Natural killer cell (primary cell): ENCODE measurements around the gene UPK1B. TPM values are rescaled to one million over a fixed set of nuclear protein-coding genes. Genes with fewer than 3 reads are reported as not detected.

Experiments used
- ATAC-seq, 3 donors: fragments of 150-1000 bp in 2 of 3; fragments of 200-7000 bp in 1 of 3; cut with Tn5 transposase; 1 replicate in 1 of 3; 2 replicates in 2 of 3; pipeline ENCODE4 v1.10.0; 2021; ENCODE audit warnings: mild to moderate bottlenecking in 2 of 3, moderate library complexity in 2 of 3
- DNase-seq, 2 donors: peaks; one replicate each; pipeline versions ENCODE4 v3.0.0 to v3.0.0-alpha.2; 2013 to 2021; ENCODE audit warnings: mixed read lengths in 1 of 2
- H3K27ac ChIP-seq: one replicate; pipeline ENCODE4 v1.5.1; 2013; ENCODE audit warnings: mild to moderate bottlenecking, low read length
- H3K27me3 ChIP-seq: one replicate; pipeline ENCODE4 v1.6.1; 2013; ENCODE audit warnings: low read length; ENCODE audit not compliant: control insufficient read depth, insufficient read depth
- H3K36me3 ChIP-seq: one replicate; pipeline ENCODE4 v1.6.1; 2013; ENCODE audit warnings: low read length; ENCODE audit not compliant: control insufficient read depth, insufficient read depth
- H3K4me1 ChIP-seq: one replicate; pipeline ENCODE4 v1.6.1; 2013; ENCODE audit warnings: low read length; ENCODE audit not compliant: control insufficient read depth, insufficient read depth
- H3K4me3 ChIP-seq: one replicate; pipeline ENCODE4 v1.5.1; 2013; ENCODE audit warnings: low read length
- H3K9me3 ChIP-seq: one replicate; pipeline ENCODE4 v1.6.1; 2013; ENCODE audit warnings: low read length; ENCODE audit not compliant: control insufficient read depth, insufficient read depth
- H3K27ac Mint-ChIP-seq, 2 donors: one replicate each; pipeline ENCODE4 v1.8.0; 2022; ENCODE audit warnings: mild to moderate bottlenecking in 2 of 2, mixed read lengths in 2 of 2, moderate library complexity in 1 of 2
- H3K27me3 Mint-ChIP-seq, 2 donors: one replicate each; pipeline ENCODE4 v1.8.0; 2022; ENCODE audit warnings: low read depth in 2 of 2, mixed read lengths in 2 of 2
- H3K36me3 Mint-ChIP-seq: one replicate; pipeline ENCODE4 v1.8.0; 2022; ENCODE audit warnings: mixed read lengths
- H3K4me1 Mint-ChIP-seq, 2 donors: one replicate each; pipeline ENCODE4 v1.8.0; 2022; ENCODE audit warnings: mixed read lengths in 2 of 2
- H3K4me3 Mint-ChIP-seq: one replicate; pipeline ENCODE4 v1.8.0; 2022; ENCODE audit warnings: mild to moderate bottlenecking, moderate library complexity, mixed read lengths
- H3K9me3 Mint-ChIP-seq, 2 donors: one replicate each; pipeline ENCODE4 v1.8.0; 2022; ENCODE audit warnings: mixed read lengths in 2 of 2
- WGBS: methylation state at CpG from one replicate; pipeline ENCODE4 v1.1.7; 2013; ENCODE audit warnings: missing lambda C conversion rate; ENCODE audit not compliant: insufficient coverage; 5-methylcytosine and 5-hydroxymethylcytosine counted together
- intact Hi-C: fragments of 100-400 bp; cut with micrococcal nuclease; formaldehyde crosslinking; loops from one replicate; pipeline ENCODE4 v1.14.2; 2022
- total RNA-seq, 4 donors: library from RNA; stranded (reverse); fragments of 120-200 nt in 1 of 4; gene quantifications; one replicate each; pipeline versions ENCODE4 v1.2.3 to v1.2.4, GENCODE V29; 2013 to 2022
- TF ChIP-seq, protein P1 (sequence below): fragments of 200-600 bp; IDR thresholded peaks from one replicate; pipeline ENCODE4 v1.8.0; 2022; ENCODE audit warnings: antibody characterized with exemption

UPK1B gene
- total RNA-seq, 3 donors from 2014 or later (not counting 1 experiment from before 2014, with no cell fraction given): not detected

GRCh38 chr3:119211803-119212202 is 38.4 kb downstream of the UPK1B start:
- Mint-ChIP-seq H3K4me1 (peaks cover 23 to 43% of the 10 kb centered on the region in 2 donors), H3K27me3 (no peaks in the 10 kb centered on the region), H3K36me3 (peaks cover 53% of the 10 kb centered on the region), H3K27ac (peak overlapping the region; percentile 44 to 63), H3K4me3 (no peak overlapping the region), H3K9me3 (no peaks in the 10 kb centered on the region)
- no peak overlapping the region for H3K27ac ChIP-seq
- 64% methylated on average over 6 of the region's 6 CpGs for WGBS
- ATAC-seq (no peak), DNase-seq (no peak)
- intact Hi-C loops: no loop called here
- no peak overlapping the region for H3K4me3 ChIP-seq
- TF ChIP-seq, protein P1, sequence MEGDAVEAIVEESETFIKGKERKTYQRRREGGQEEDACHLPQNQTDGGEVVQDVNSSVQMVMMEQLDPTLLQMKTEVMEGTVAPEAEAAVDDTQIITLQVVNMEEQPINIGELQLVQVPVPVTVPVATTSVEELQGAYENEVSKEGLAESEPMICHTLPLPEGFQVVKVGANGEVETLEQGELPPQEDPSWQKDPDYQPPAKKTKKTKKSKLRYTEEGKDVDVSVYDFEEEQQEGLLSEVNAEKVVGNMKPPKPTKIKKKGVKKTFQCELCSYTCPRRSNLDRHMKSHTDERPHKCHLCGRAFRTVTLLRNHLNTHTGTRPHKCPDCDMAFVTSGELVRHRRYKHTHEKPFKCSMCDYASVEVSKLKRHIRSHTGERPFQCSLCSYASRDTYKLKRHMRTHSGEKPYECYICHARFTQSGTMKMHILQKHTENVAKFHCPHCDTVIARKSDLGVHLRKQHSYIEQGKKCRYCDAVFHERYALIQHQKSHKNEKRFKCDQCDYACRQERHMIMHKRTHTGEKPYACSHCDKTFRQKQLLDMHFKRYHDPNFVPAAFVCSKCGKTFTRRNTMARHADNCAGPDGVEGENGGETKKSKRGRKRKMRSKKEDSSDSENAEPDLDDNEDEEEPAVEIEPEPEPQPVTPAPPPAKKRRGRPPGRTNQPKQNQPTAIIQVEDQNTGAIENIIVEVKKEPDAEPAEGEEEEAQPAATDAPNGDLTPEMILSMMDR: no peak
- peaks cover 2% of the 10 kb centered on the region for H3K4me1 ChIP-seq
- H3K36me3 ChIP-seq: peaks cover 69% of the 10 kb centered on the region
- H3K27me3 ChIP-seq: no peaks in the 10 kb centered on the region
- no peaks in the 10 kb centered on the region for H3K9me3 ChIP-seq

- no peaks in the 10 kb centered on the region for H3K27me3 ChIP-seq
- ATAC-seq (peak; percentile 71 to 90 (median 84)), DNase-seq (peak in 1 of 2 donors; percentile 59)
- H3K27me3 Mint-ChIP-seq: no peaks in the 10 kb centered on the region
- H3K27ac Mint-ChIP-seq: peak overlapping the region; percentile 80 to 86
- intact Hi-C loops: no loop called here
- peak overlapping the region; percentile 29 for H3K4me3 Mint-ChIP-seq
- H3K9me3 ChIP-seq: no peaks in the 10 kb centered on the region
- WGBS: 17% methylated on average over 4 of the region's 4 CpGs
- peak overlapping the region; percentile 56 for H3K27ac ChIP-seq
- TF ChIP-seq, protein P1: no peak
- H3K36me3 ChIP-seq: peaks cover 75% of the 10 kb centered on the region
- H3K36me3 Mint-ChIP-seq: peaks cover 17% of the 10 kb centered on the region
- no peaks in the 10 kb centered on the region for H3K9me3 Mint-ChIP-seq
- H3K4me3 ChIP-seq: no peak overlapping the region
- peaks cover 9% of the 10 kb centered on the region for H3K4me1 ChIP-seq
- H3K4me1 Mint-ChIP-seq: peaks cover 40 to 41% of the 10 kb centered on the region in 2 donors
Measured at GRCh38 chr3:119219069-119219468, 45.7 kb downstream of the UPK1B start.

- no peaks in the 10 kb centered on the region for H3K27me3 ChIP-seq
- peaks cover 9% of the 10 kb centered on the region for H3K4me1 ChIP-seq
- H3K4me3 Mint-ChIP-seq: no peak overlapping the region
- H3K27ac Mint-ChIP-seq: peak overlapping the region; percentile 80 to 86
- H3K36me3 ChIP-seq: peaks cover 73% of the 10 kb centered on the region
- no peaks in the 10 kb centered on the region for H3K9me3 Mint-ChIP-seq
- DNase-seq (no peak), ATAC-seq (no peak)
- peaks cover 41 to 43% of the 10 kb centered on the region in 2 donors for H3K4me1 Mint-ChIP-seq
- H3K27ac ChIP-seq: no peak overlapping the region
- peaks cover 17% of the 10 kb centered on the region for H3K36me3 Mint-ChIP-seq
- intact Hi-C loops: no loop called here
- no peaks in the 10 kb centered on the region for H3K9me3 ChIP-seq
- no peak overlapping the region for H3K4me3 ChIP-seq
- TF ChIP-seq, protein P1: no peak
- WGBS: 93% methylated on average over 7 of the region's 7 CpGs
- H3K27me3 Mint-ChIP-seq: no peaks in the 10 kb centered on the region
Measured at GRCh38 chr3:119220198-119220597, 46.8 kb downstream of the UPK1B start.
